ENCODE results near the gene ATCAY. TPM values are rescaled to one million over a fixed set of nuclear protein-coding genes. Genes with fewer than 3 reads are reported as not detected.
"Not testable (repeated sequence)": the region's sequence is repeated elsewhere in the genome, so short reads cannot be mapped to it uniquely, and the experiment has no call there.

Gene ATCAY
- total and polyA plus RNA-seq, 3 donors from 2014 or later, result 0.32 to 4.8 (median 1.7) TPM

DNA sequence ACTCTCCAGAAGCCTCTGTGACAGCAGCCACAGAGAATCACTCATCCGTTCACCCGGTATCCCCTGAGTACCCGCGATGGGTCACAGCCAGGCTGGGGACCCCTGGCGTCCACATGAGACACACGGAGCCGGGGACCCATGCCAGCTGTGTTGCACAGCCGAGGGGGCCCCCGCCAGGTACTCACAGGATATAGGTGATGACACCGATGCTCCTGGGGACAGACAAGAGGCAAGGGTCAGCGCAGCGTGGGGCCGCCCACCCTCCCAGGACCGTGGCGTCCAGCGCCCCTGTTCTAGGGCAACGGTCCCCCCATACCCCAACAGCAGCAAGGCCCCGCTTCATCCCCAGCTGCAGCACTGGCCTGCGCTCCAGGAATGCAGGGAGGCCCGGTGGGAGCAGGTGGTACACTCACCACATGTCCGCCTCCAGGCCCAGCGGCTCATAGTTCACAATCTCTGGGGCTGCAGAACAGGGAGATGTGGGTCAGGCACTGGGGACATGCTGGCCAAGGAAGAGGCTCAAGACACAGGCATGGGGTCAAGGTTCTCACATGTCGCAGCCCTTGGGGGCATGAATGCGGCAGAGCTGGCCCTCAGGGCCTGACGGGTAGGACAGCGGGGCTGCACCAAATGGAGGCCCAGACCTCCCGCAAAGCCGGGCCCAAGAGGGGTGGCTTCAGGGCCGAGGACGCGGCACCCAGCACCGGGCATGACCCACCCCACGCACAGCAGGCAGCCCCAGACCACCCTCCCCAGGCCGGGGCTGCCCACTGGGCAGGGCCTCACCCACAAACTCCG lies 83.2 kb downstream of the ATCAY start:
- DNase-seq, result no peak
- Histone ChIP-seq H3K4me1 (peaks cover 15% of the 10 kb centered on the region), H3K9me3 (no peaks in the 10 kb centered on the region), H3K27ac (no peak overlapping the region), H3K27me3 (no peaks in the 10 kb centered on the region), H3K4me3 (no peak overlapping the region), H3K36me3 (ENCODE audit: low read depth, missing control alignments) (no peaks in the 10 kb centered on the region)
- intact Hi-C loops (cut with DNase I; ENCODE audit: low total_unique reads), result no loop called here
- 91 to 94% methylated on average over 5 to 35 of the region's 35 CpGs for WGBS, 2 donors
- no peak for TF ChIP-seq POLR2A (IDR thresholded peaks at IDR 0.05)

DNA sequence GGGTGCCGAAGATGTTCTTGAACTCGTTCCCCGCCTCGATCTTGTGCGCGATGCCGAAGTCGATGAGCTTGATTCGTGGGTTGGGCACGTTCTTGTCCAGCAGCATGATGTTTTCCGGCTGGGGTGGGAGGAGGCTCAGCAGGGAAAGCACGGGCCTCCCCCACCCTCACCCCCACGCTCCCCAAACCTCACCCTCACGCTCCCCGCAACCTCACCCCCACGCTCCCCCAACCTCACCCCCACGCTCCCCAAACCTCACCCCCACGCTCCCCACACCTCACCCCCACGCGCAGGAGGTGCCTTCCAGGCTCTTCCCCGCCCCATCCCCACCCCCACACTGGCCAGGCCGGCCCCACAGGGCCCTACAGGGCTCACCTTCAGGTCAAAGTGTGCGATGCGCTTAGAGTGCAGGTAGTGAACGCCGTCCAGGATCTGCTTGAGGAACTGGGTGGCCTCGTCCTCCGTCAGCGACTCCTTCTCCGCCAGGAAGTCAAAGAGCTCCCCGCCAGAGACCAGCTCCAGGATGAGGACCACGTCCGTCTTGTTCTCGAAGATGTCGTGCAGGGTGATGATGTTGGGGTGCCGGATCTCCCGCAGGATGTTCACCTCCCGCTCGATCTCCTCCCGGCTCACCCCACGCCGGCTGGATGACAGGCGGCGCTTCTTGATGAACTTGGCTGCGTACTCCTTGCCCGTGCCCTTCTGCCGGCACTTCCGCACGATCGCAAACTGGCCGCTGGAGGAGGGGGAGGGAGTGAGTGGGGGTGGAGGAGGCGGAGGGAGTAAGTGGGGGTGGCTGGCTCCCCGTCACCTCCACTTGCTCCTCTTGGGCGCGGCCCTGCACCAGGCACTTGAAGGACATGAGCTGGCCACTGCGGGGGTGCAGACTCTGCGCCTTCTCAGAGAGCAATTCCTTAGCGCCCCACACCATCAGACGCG lies 84.0 kb downstream of the ATCAY start:
- Histone ChIP-seq H3K27ac (no peak overlapping the region), H3K9me3 (no peaks in the 10 kb centered on the region), H3K36me3 (ENCODE audit: low read depth, missing control alignments) (no peaks in the 10 kb centered on the region), H3K4me1 (peaks cover 23% of the 10 kb centered on the region), H3K27me3 (no peaks in the 10 kb centered on the region), H3K4me3 (no peak overlapping the region)
- intact Hi-C loops (cut with DNase I; ENCODE audit: low total_unique reads), result no loop called here
- no peak for TF ChIP-seq POLR2A (IDR thresholded peaks at IDR 0.05)
- TF ChIP-seq, protein P1, sequence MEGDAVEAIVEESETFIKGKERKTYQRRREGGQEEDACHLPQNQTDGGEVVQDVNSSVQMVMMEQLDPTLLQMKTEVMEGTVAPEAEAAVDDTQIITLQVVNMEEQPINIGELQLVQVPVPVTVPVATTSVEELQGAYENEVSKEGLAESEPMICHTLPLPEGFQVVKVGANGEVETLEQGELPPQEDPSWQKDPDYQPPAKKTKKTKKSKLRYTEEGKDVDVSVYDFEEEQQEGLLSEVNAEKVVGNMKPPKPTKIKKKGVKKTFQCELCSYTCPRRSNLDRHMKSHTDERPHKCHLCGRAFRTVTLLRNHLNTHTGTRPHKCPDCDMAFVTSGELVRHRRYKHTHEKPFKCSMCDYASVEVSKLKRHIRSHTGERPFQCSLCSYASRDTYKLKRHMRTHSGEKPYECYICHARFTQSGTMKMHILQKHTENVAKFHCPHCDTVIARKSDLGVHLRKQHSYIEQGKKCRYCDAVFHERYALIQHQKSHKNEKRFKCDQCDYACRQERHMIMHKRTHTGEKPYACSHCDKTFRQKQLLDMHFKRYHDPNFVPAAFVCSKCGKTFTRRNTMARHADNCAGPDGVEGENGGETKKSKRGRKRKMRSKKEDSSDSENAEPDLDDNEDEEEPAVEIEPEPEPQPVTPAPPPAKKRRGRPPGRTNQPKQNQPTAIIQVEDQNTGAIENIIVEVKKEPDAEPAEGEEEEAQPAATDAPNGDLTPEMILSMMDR (IDR thresholded peaks at IDR 0.05), result no peak
- no peak for DNase-seq
- WGBS, 2 donors, result 86 to 89% methylated on average over 46 to 55 of the region's 60 CpGs

DNA sequence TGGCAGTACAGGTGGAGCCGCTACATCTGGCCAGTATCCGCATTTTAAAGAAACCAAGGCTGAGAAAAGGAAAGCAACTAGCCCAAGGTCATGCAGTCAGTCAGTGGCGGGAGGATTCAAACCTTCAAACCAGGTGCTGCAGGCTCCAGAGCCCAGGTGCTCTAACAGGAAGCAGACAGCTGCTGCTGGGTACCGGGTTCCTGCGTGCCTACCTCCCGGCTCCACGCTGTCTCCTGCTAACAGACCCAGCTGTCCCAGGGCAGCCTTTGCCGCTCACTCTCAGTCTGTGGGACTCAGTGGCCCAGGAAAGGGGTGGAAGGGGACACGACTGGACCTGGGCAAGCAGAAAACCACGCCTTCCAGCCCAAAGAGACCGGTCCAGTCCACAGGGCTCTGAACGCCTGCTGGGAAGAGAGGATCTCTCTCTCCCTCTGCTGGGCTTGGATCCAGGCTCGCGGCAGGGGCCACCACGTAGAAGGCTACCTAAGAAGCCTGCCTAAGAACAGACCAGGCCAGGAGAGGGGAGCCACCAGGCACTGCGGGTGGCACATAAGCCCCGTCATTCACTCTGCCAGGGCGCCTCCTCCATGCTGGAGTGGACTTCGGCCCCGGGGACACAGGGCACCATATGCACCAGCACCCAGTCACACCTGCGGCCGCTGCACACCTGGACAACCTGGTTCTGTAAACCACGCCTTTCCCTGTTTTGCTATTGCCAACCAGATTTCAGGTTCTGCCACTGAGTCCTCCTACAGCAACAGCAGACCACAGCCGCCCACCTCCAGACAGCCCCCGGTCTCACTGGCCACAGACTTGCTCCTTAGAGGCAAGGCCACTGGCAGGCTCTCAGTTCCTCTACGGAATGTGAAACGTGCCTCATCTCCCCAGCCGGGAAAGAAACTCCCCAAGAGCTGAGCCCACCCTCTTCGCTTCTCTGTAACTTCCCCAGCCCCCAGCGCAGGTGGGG lies 85.8 kb downstream of the ATCAY start:
- Histone ChIP-seq H3K4me3 (no peak overlapping the region), H3K4me1 (peaks cover 26% of the 10 kb centered on the region), H3K36me3 (ENCODE audit: low read depth, missing control alignments) (no peaks in the 10 kb centered on the region), H3K9me3 (no peaks in the 10 kb centered on the region), H3K27ac (no peak overlapping the region), H3K27me3 (no peaks in the 10 kb centered on the region)
- TF ChIP-seq, protein P1 (IDR thresholded peaks at IDR 0.05), result no peak
- no peak for TF ChIP-seq POLR2A (IDR thresholded peaks at IDR 0.05)
- DNase-seq, result no peak
- WGBS, 2 donors, result 77 to 81% methylated on average over 24 to 30 of the region's 30 CpGs
- intact Hi-C loops (cut with DNase I; ENCODE audit: low total_unique reads), result no loop called here

DNA sequence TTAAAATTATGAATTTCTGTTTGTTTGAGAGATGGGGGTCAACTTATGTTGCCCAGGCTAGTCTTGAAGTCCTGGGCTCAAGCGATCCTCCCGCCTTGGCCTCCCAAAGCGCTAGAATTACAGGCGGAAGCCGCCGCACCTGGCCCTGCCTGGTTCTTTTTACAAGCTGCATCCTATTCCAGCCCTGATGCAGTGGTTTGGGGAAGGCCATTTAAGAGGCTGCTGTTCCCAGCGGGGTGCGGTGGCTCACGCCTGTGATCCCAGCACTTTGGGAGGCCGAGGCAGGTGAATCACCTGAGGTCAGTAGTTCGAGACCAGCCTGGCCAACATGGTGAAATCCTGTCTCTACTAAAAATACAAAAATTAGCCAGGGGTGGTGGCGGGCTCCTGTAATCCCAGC lies 87.5 kb downstream of the ATCAY start:
- intact Hi-C loops (cut with DNase I; ENCODE audit: low total_unique reads); H3K36me3 ChIP-seq (ENCODE audit: low read depth, missing control alignments): not testable (repeated sequence)

More for the DNA sequence above, 87.5 kb downstream of the ATCAY start:
- Histone ChIP-seq H3K27ac (peak overlapping the region in 1 of 2 donors; percentile 7), H3K4me1 (peaks cover 18% of the 10 kb centered on the region)
- WGBS, 2 donors, result 96 to 98% methylated on average over 8 to 12 of the region's 12 CpGs
- not testable (repeated sequence) for H3K4me3 ChIP-seq, H3K9me3 ChIP-seq, H3K27me3 ChIP-seq, DNase-seq

All from testis (tissue), 3 donors.